ENCODE measurements around the gene TRAF3IP1. TPM values are rescaled to one million over a fixed set of nuclear protein-coding genes. Genes with fewer than 3 reads are reported as not detected.

The TRAF3IP1 gene
- total and polyA plus RNA-seq, 2 of the 13 experiments (the other 11 are each of a cell fraction or from before 2014, with no cell fraction given) = 4.1 to 12.9 TPM

- TF ChIP-seq FOXK2 (IDR thresholded peaks at IDR 0.05) (peak; percentile 94), SALL2 (CRISPR knock-in tag; IDR thresholded peaks at IDR 0.05) (peak; percentile 97), BORCS8-MEF2B (CRISPR knock-in tag; IDR thresholded peaks at IDR 0.05) (peak; percentile 98), KAT7 (CRISPR knock-in tag; IDR thresholded peaks at IDR 0.05; ENCODE audit: borderline replicate concordance) (peak; percentile 87; the same call in 1 of the 2 replicates), NFAT5 (CRISPR knock-in tag; IDR thresholded peaks at IDR 0.05) (0 out of 2 replicates have a peak, but pooled peaks have one; percentile 48), SMC3 (IDR thresholded peaks at IDR 0.05; ENCODE audit: low read length) (peak; percentile 76), IRF9 (CRISPR knock-in tag; IDR thresholded peaks at IDR 0.05; ENCODE audit: borderline replicate concordance) (peak; percentile 85), PAXIP1 (CRISPR knock-in tag; conservative IDR thresholded peaks at IDR 0.05) (peak; percentile 99), ZNF460 (CRISPR knock-in tag; IDR thresholded peaks at IDR 0.05; ENCODE audit: borderline replicate concordance) (peak; percentile 76; the same call in 1 of the 2 replicates), SNRNP70 (IDR thresholded peaks at IDR 0.05; ENCODE audit: low read depth, low read length) (no peak), ZNF704 (CRISPR knock-in tag; IDR thresholded peaks at IDR 0.05; ENCODE audit: borderline replicate concordance) (no peak), ZNF710 (CRISPR knock-in tag; IDR thresholded peaks at IDR 0.05; ENCODE audit: borderline replicate concordance) (peak; percentile 97), RXRA (CRISPR knock-in tag; IDR thresholded peaks at IDR 0.05) (peak; percentile 99), REL (CRISPR knock-in tag; conservative IDR thresholded peaks at IDR 0.05) (peak; percentile 66; the same call in 1 of the 2 replicates)
Measured at GRCh38 chr2:238449909-238450417, 129.6 kb downstream of the TRAF3IP1 start (continued).
